Right cardiac atrium (tissue), 5 donors: Measurements from ENCODE around the gene NUB1. TPM values are rescaled to one million over a fixed set of nuclear protein-coding genes. Genes with fewer than 3 reads are reported as not detected.
A peak's percentile ranks its signal among the peaks of the same experiment; 100 is the strongest.

Experiments used
- ATAC-seq, 2 donors: fragments of 200-7000 bp; cut with Tn5 transposase; one replicate each; pipeline versions ENCODE4 v1.8.0 to v1.9.1; 2020; ENCODE audit warnings: moderate library complexity in 2 of 2, mild to moderate bottlenecking in 1 of 2
- DNase-seq, 3 donors: peaks; one replicate each; pipeline ENCODE4 v3.0.0-alpha.2; 2020
- H3K27ac ChIP-seq: one replicate; pipeline ENCODE4 v1.5.1; 2013; ENCODE audit warnings: mild to moderate bottlenecking, low read length, control low read depth, moderate library complexity
- H3K27me3 ChIP-seq: one replicate; pipeline ENCODE4 v1.6.1; 2013; ENCODE audit not compliant: control insufficient read depth, insufficient read depth
- H3K4me1 ChIP-seq: one replicate; pipeline ENCODE4 v1.6.1; 2013; ENCODE audit warnings: low read length; ENCODE audit not compliant: control insufficient read depth, insufficient read depth
- H3K4me3 ChIP-seq: one replicate; pipeline ENCODE4 v1.5.1; 2013; ENCODE audit warnings: low read length, control low read depth
- H3K9me3 ChIP-seq: one replicate; pipeline ENCODE4 v1.6.1; 2013; ENCODE audit warnings: low read length; ENCODE audit not compliant: control insufficient read depth
- WGBS: extraction: QIAGEN DNeasy Blood & Tissue Kit; methylation state at CpG from one replicate; pipeline ENCODE4 v1.1.7; 2013; 5-methylcytosine and 5-hydroxymethylcytosine counted together
- intact Hi-C, 4 donors: fragments of 100-400 bp; cut with DNase I; formaldehyde crosslinking; loops; one replicate each; pipeline versions ENCODE4 v1.11.0 to v1.14.0; 2022 to 2023
- polyA plus RNA-seq: library from polyadenylated mRNA; stranded (reverse); fragments of 200-250 nt; gene quantifications from one replicate; pipeline ENCODE4 v1.2.3, GENCODE V29; 2013
- total RNA-seq, 4 donors: library from RNA; stranded (reverse); fragmentation: NEBNext Ultra II Directional; extraction: Animal tissue kit (Norgen Biotek cat#: 25700); gene quantifications; one replicate each; pipeline ENCODE4 v1.2.1, GENCODE V29; 2021
- donor health status: healthy with polysubstance abuse.
- donor health status: DM: no; HTN: yes; CAD: no.
- donor health status: DM: no; HTN: no; CAD: no.
- donor health status: DM: no; HTN: yes; CAD: no; lungs with severe emphysema.
- donor health status: DM: yes; HTN: yes; CAD: no.

The NUB1 gene
- total and polyA plus RNA-seq, 5 donors = 24.1 to 42.4 (median 38.6) TPM

DNA sequence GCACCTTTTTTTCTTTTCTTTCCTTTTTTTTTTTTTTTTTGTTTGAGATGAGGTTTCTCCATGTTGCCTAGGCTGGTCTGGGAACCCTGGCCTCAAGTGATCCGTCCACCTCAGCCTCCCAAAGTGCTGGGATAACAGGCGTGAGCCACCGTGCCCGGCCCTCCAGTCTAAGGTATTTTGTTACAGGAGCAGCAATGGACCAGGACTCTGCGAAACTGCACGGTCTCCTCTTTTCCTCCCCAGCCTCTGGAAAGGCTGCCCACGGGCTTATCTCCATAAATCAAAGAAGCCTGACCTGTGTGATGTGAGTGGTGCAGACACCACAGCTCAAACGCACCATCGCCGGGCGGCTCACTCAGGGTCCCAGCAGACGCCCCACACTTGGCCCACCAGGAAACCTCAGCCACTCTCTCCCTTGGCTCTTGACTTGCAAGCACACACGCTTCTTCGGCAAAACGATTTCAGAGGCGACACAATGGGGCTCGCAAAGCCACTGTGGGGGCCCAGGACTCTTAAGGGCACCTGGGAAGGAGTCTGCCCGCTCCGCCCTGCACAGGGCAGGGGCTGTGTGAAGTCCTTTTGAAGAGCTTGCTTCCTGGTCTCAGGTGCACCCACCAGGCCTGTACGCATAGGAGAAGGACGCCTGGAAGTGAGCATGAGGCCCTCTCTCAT is 47.6 kb downstream of the NUB1 start:
- no peaks in the 10 kb centered on the region for H3K27me3 ChIP-seq
- no peaks in the 10 kb centered on the region for H3K4me1 ChIP-seq
- ATAC-seq (no peak), DNase-seq (peak in 1 of 3 donors; percentile 15)
- H3K27ac ChIP-seq = no peak overlapping the region
- intact Hi-C loops = loop anchor here in 1 of 4 donors (10.0 kb wide), 1 partner anchor 46 kb away; no protein-coding TSS in a partner anchor
- H3K4me3 ChIP-seq = no peak overlapping the region
- WGBS = 89% methylated on average over 21 of the region's 21 CpGs
- no peaks in the 10 kb centered on the region for H3K9me3 ChIP-seq

- ATAC-seq (no peak), DNase-seq (peak in 1 of 3 donors; percentile 27)
- H3K4me3 ChIP-seq = no peak overlapping the region
- H3K4me1 ChIP-seq = no peaks in the 10 kb centered on the region
- H3K27ac ChIP-seq = no peak overlapping the region
- WGBS = 80% methylated on average over 24 of the region's 24 CpGs
- no peaks in the 10 kb centered on the region for H3K27me3 ChIP-seq
- H3K9me3 ChIP-seq = no peaks in the 10 kb centered on the region
- intact Hi-C loops = loop anchor here in 1 of 4 donors (10.0 kb wide), 1 partner anchor 45 kb away; no protein-coding TSS in a partner anchor
Measured at GRCh38 chr7:151389768-151390597, 48.4 kb downstream of the NUB1 start.

DNA sequence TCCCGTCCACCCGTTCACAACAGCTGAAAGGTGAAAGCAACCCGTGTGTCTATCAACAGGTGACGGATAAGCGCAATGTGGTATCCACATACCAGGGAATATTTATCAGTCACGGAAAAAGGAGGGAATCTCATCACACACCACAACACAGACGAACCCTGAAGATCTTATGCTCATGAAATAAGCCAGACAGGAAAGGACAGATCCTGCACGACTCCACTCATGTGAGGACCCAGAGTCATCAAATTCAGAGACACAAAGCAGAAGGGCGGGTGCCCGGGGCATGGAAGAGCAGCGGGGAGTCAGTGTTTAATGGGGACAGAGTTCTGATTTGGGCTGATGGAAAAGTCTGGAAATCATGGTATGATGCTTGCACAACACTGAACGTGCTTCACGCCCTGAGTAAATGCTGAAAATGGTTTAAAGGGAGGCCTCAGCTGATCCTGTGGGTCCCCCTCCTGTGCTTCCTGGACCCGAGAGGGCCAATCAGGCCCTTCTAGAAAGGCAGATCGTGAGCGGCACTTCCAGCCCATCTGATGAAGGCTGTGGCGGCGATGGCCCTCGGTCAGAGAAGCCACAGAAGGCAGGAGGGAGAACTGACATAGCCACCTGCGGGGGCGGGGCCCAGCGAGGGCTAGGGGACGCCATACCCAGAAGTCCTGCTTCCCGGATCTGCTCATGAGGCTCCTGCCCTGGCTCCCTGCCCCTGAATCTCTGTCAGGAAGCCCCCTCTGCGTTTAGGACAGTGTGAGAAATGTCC is 49.2 kb downstream of the NUB1 start:
- Histone ChIP-seq H3K27ac (no peak overlapping the region), H3K9me3 (no peaks in the 10 kb centered on the region), H3K27me3 (no peaks in the 10 kb centered on the region), H3K4me3 (no peak overlapping the region), H3K4me1 (no peaks in the 10 kb centered on the region)
- ATAC-seq = no peak
- DNase-seq = peak in 1 of 3 donors; percentile 23
- intact Hi-C loops = no loop called here
- WGBS = 74% methylated on average over 25 of the region's 25 CpGs

DNA sequence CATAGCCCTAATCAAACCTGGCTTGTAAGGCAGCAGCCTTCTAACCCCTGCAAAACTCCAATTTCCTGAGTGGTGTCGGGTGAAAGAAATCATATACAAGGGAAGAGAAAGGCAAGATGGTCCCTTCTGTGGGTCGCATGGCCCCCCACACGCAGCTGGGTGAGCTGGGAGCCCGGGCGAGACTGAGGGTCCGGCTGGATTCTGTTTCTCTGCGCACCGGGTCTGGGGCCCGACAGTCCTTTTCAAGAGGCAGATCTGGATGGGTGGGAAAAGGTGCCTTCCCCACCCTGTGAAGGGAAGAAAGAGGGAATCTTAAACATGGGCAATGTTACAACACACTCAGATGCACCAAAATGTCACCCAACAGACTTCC is 49.7 kb downstream of the NUB1 start:
- ATAC-seq = no peak
- Histone ChIP-seq H3K27me3 (no peaks in the 10 kb centered on the region), H3K27ac (no peak overlapping the region), H3K9me3 (no peaks in the 10 kb centered on the region), H3K4me1 (no peaks in the 10 kb centered on the region), H3K4me3 (no peak overlapping the region)
- WGBS = 91% methylated on average over 9 of the region's 9 CpGs
- intact Hi-C loops = no loop called here
- peak in 1 of 3 donors; percentile 21 for DNase-seq

DNA sequence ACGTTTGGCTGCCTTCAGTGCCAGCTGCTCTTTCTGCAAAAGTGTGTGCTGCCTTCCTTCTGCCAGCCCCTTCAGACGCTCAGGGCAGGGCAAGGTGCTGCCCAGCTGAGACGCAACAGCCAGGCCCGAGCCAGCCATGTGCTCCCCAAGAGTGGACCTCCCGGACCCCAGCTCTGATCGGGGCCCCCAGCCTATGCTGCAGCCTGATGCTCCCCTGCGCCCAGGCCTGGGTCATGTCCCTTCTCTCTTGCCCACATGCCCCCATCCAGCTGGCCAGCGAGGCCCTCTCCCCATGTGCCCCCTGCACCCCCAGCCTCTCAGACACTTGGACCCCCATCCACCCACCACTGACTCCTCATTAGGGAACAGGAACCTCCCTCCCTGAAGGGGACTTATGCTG is 50.4 kb downstream of the NUB1 start:
- no peak overlapping the region for H3K4me3 ChIP-seq
- H3K27me3 ChIP-seq = no peaks in the 10 kb centered on the region
- H3K4me1 ChIP-seq = no peaks in the 10 kb centered on the region
- intact Hi-C loops = no loop called here
- no peak for ATAC-seq
- DNase-seq = peak in 1 of 3 donors; percentile 58
- H3K27ac ChIP-seq = no peak overlapping the region
- 84% methylated on average over 8 of the region's 8 CpGs for WGBS
- no peaks in the 10 kb centered on the region for H3K9me3 ChIP-seq

GRCh38 chr7:151392426-151392825 is 50.8 kb downstream of the NUB1 start:
- intact Hi-C loops = no loop called here
- ATAC-seq = no peak
- WGBS = 86% methylated on average over 13 of the region's 13 CpGs

GRCh38 chr7:151393031-151393977 is 51.7 kb downstream of the NUB1 start:
- WGBS = 80% methylated on average over 31 of the region's 31 CpGs
- Histone ChIP-seq H3K4me3 (no peak overlapping the region), H3K9me3 (no peaks in the 10 kb centered on the region), H3K27me3 (no peaks in the 10 kb centered on the region), H3K27ac (no peak overlapping the region), H3K4me1 (no peaks in the 10 kb centered on the region)
- no peak for ATAC-seq
- DNase-seq = no peak
- intact Hi-C loops = no loop called here

More at GRCh38 chr7:151392426-151392825, 50.8 kb downstream of the NUB1 start:
- Histone ChIP-seq H3K27me3 (no peaks in the 10 kb centered on the region), H3K27ac (no peak overlapping the region), H3K9me3 (no peaks in the 10 kb centered on the region), H3K4me1 (no peaks in the 10 kb centered on the region), H3K4me3 (no peak overlapping the region)
- peak in 1 of 3 donors; percentile 46 for DNase-seq

DNA sequence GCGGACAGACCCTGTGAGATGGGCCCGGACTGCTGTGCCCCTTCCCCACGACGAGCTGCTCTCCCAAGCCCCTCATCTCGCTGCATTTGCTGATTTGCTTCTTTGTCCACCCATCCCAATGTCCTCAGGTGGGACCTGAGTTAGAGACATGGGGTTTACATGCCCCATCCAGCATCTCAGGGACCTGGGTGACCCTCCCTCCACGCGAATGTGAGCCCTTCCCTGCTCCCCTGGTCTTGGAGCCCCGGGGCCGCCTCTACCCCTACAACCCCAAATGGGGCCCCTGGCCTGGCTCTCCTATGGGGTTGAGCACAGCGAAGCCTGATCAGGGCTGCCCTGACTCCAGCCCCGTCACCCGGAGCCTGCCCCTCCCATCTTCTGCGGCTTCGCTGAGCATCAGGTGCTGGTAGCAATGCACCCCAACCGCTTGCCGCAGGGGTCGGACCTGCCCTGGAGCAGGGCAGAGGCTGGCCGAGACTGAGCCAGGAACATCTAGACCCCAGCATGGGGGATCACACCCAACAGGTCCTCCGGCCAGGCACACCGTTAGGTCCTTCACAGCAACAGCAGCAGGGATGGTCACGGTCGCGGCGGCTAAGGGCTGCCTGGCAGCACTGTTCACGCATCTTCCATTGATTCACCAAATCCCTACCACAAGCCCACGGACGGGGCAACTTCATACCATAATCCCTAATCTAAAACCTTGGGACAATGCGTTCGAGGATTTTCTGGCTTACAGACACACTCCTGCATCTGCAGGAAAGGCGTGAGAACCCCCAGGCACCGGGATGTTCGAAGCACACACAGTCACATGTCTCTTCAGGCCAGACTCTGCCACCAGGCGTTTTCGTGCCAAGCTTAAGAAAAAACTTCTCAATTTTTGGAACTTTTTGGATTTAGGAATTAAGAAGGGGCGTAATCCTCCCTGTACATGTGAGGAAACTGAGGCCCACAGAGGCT is 52.7 kb downstream of the NUB1 start:
- WGBS = 90% methylated on average over 35 of the region's 35 CpGs
- ATAC-seq (no peak), DNase-seq (no peak)
- Histone ChIP-seq H3K9me3 (no peaks in the 10 kb centered on the region), H3K4me3 (no peak overlapping the region), H3K27me3 (no peaks in the 10 kb centered on the region), H3K4me1 (no peaks in the 10 kb centered on the region), H3K27ac (no peak overlapping the region)
- intact Hi-C loops = no loop called here

DNA sequence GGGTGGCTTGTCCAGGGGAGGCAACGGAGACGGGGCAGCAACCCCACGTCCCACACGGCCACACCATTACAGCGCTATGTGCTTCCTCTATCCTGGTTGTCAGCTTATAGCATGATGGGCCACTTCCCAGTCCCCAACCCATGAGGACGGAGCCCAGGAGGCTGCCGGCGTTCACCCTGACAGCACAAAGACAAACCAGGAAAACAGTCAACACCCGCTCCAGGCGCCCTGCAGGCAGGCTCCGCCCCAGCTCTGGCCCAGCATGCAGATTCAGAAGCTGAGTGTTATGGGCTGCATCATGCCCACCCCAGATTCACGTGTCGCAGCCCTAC is 53.4 kb downstream of the NUB1 start:
- WGBS = 76% methylated on average over 13 of the region's 13 CpGs
- H3K4me3 ChIP-seq = no peak overlapping the region
- H3K27me3 ChIP-seq = no peaks in the 10 kb centered on the region
- H3K4me1 ChIP-seq = no peaks in the 10 kb centered on the region
- H3K9me3 ChIP-seq = no peaks in the 10 kb centered on the region
- DNase-seq (no peak), ATAC-seq (no peak)
- H3K27ac ChIP-seq = no peak overlapping the region
- intact Hi-C loops = no loop called here
